GM18907 (cell line): ENCODE data around the gene UBE3D.
A peak's percentile ranks its signal among the peaks of the same experiment; 100 is the strongest.
"Not testable (repeated sequence)": the region's sequence is repeated elsewhere in the genome, so short reads cannot be mapped to it uniquely, and the experiment has no call there.

Source experiments
- ATAC-seq: cut with Tn5 transposase; IDR thresholded peaks from one replicate; pipeline ENCODE4 v1.9.1; 2021; ENCODE audit warnings: mild to moderate bottlenecking, moderate library complexity; ENCODE audit not compliant: unreplicated experiment

UBE3D gene

GRCh38 chr6:83057705-83058321 lies 7.8 kb downstream of the UBE3D start:
- ATAC-seq = peak; percentile 86

GRCh38 chr6:83055366-83055964 lies 10.2 kb downstream of the UBE3D start:
- peak; percentile 54 for ATAC-seq

DNA sequence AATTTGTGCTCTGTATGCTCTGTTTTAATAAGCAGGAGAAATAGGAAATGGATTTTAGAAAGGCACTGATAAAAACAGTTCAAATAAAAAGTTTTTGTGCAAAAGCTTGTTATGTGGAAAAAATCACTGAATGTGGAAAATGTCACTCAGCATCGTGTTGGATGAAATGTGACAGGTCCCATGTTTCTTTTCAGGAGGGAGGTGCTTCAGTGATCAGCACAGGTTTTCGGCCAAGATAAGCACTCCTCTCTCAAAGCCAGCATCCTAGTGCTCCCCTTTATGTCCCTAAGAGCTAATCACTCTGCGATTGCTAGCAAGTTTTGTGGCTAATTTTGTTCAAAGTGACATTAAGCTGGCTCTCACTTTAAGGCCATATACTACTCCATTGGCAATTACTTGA lies 12.0 kb downstream of the UBE3D start:
- ATAC-seq = no peak

DNA sequence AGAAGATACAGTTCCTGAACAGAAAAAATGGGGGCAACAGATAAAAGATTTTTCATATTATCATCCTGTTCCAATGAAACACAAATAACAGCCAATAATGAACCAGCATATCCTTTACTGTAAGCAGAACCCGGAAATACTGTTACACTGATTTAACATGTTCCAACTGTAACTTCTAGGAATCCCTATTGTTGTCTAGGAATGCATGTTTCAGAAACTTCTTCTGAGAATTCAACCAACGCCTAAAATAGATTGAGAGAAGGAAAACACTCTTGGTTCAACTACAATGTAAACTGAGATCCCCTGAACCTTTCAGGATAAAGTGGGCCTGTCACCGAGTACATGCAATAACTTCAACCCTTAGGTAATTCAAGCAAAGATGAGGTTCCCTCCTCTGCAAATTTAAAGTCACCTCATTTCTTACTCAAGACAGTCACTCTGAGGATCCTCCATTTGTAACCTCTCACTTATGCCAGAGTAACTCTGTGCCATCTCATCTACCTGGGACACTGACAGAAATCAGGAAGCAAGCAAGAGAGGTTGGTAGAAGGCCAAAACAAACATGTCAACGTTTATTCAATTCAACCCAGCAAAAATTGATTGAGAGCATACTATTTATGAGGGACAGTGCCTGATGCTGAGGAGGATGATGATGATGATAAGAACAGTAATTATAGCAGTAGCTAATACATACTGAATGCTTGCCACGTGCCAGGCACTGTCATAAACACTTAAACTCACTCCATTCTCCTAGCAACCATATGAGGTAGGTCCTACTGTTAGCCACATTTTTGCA lies 14.1 kb downstream of the UBE3D start:
- no peak for ATAC-seq

- ATAC-seq = no peak
Measured at GRCh38 chr6:83047065-83047754, 18.4 kb downstream of the UBE3D start.

DNA sequence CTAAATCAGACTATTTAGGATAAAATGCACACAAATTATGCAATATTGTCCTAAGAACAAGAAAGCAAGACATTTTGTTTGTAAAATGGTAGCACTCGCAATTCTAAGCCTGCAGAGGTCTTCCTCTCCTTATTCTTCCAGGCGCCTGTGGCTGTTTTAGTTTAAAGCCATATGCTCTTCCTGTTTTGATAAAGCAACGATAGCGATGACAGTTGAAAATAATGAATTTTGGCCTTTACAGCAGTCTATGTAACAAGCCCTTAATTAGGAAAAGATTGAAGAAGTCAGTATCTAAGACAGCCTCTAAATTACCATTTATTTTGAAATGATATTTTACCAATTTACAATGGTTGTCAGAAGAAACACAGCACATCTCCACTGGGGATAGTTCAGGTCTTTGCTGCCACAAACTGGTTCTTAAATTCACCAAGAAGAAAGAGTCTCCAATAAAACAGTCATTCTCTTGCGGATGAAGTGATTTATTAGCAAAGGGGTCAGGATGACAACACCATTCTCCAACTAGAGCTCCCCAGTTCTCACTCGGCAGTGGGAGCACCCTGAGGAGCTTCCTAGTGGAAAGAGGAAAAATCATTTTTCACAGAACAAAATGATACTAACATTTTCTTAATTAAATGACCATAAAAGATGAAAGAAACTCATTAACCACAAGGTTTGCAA lies 21.4 kb downstream of the UBE3D start:
- no peak for ATAC-seq

DNA sequence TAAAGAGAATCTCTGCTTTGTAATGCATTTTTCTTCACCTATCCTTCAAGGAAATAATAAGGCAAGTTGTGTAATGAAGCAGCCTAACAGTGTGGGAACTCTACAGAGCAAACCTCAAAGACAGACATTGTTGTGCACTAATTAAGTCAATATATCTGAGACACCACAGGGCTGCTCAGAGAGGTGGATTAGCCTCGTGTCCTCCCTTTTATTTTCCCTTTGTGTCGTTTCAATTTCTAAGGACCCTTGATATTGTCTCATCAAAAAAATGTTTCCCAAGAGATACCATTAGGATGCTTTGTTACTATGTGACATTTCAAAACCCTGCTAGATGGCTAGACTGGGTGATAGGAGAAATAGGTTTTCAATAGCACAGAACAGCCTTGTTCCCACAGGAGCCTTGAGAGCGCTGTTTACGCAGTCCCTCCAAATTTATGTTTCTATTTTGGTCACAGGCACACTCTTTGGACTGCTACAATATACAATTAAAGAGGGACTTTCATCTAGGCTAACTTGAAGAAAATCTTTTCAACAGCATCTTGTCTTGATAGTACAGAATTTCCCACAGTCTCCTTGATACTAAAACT lies 23.1 kb downstream of the UBE3D start:
- ATAC-seq = no peak

- no peak for ATAC-seq
Measured at GRCh38 chr6:83038246-83038645, 27.4 kb downstream of the UBE3D start.

- ATAC-seq = no peak
Measured at GRCh38 chr6:83031689-83032088, 34.0 kb downstream of the UBE3D start.

DNA sequence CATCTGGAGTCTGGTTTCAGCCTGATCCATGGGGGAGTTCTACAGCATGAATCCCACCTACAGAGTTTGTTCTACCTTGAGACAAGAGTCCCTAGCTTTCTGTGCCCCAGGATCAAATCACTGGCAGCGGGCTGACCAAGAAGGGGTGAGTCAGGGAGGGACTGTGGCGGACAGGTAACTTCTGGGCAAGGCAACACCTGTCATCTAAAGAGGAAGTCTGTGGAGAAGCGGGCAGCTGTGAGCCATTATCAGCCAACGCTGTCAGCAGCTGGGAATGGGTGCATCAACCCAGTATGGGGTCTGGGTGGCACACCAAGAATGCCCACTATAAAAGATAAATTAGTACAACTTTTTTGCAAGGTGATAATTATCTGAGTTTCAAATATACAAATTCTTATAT lies 45.9 kb downstream of the UBE3D start:
- ATAC-seq = no peak

GRCh38 chr6:83011131-83011530 lies 54.5 kb downstream of the UBE3D start:
- not testable (repeated sequence) for ATAC-seq

DNA sequence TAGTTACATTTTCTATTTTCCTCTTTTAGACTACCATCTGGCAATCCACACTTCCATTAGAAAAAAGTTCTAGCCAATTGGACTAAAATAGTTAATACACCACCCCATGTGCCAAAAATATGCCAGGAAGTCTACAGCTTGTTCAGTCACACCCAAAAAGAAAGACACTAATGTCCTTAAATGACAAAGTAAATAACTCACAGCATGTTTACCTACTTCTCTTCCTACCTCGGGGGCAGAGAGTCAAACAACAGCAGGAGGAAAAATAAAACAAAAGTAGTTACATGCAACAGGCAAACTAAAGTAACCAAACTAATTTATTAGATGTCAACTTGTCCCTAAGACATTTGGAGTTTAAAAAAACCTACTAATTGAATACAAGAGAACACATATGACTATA lies 57.0 kb downstream of the UBE3D start:
- no peak for ATAC-seq

DNA sequence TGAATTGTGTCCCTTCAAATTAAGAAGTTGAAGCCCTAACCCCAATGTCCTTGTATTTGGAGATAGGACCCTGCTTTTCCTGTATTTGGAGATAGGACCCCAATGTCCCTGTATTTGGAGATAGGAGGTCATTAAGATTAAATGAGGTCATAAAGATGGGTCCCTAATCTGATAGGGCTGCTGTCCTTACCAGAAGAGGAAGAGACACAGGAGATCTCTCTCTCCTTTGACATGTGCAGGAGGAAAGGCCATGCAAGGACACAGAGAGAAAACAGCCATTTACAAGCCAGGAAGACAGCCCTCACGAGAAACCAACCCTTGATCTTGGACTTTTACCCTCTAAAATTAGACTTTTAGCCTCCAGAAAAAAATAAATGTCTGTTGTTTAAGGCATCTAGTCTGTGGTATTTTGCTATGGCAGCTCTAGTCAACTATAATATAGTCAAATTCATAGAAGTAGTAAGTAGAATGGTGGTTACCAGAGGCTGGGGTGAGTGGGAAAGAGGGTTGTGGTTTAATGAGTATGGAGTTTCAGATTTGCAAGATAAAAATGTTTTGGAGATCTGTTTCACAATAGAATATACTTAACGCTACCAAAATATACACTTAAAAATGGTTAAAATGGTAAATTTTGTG lies 59.3 kb downstream of the UBE3D start:
- no peak for ATAC-seq

DNA sequence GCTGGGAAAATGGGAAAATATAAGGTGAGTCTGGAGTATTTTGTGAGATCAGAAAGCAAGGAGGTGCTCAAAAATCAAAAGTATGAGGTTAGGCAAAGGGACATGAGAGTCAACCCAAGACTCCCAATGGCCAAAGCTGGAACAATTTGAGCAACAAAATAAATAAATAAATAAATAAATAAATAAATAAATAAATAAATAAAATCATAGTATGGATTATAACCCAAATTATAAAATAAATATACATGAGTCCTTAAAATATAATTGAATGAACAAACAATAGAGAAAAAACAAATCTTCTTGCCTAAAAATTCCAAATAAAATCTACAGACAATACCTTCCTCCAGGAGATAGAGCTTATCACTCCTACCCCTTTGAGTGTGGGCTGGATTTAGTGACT lies 69.5 kb downstream of the UBE3D start:
- ATAC-seq = no peak

GRCh38 chr6:82995066-82995465 lies 70.6 kb downstream of the UBE3D start:
- ATAC-seq = no peak

DNA sequence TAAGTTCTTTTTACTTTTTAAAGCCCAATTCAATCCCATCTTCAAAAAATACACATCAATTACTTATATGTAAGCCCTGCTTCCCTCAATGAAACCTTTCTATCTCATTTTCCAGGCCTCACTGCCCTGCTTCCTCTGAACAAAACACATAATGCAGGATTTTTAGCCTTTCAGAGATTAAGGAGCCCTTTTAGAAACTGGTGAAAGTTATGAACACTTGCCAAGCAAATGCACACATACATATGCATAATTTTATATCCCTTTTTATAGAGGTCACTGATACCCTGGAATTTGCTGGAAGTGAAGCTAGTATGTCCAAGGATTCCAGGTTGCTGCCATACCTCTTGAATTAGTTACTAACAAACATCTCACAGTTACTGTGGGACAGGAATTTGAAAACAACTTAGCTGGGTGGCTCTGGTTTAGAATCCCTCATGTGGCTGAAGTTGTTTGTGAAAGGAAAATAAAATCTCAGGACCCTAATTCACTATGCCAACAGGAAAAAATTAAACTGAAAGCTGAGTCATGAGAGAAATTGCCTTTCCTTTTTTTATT lies 75.8 kb downstream of the UBE3D start:
- ATAC-seq = no peak

GRCh38 chr6:82988930-82989351 lies 76.7 kb downstream of the UBE3D start:
- no peak for ATAC-seq

DNA sequence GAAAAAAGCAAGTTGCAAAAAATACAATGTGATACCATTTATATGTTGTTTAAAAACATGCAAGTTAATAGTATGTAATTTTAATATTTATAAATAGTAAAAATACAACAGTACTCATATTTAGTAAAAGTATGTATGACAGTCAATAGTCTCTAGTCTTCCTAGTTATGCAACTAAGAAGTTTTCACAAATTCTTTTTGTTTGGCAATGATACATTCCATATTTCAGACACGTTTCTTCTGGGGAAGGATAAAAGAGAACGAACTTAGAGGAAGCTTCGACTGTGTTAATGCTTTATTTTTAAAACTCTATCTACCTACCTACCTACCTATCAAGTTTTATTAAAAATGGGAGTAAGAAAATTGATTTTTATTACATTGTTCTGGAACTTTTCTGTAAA lies 77.7 kb downstream of the UBE3D start:
- ATAC-seq = no peak

- no peak for ATAC-seq
Measured at GRCh38 chr6:82987416-82987815, 78.2 kb downstream of the UBE3D start.

DNA sequence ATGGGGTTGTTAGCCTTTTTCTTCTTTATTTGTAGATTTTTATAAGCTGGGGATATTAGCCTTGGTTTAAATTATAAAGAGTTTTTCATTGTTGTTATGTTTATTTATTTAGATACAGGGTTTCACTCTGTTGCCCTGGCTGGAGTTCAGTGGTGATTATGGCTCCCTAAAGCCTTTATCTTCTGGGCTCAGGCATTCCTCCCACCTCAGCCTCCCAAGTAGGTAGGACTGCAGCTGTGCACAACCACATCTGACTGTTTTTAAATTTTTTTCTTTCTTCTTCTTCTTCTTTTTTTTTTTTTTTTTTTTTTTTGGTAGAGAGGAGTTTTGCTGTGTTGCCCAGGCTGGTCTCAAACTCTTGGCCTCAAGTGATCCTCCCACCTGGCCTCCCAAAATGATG lies 80.9 kb downstream of the UBE3D start:
- ATAC-seq = no peak
